Parathyroid adenoma (tissue), 2 donors: ENCODE measurements around the gene TM7SF2.

Experiments used
- H2AFZ ChIP-seq: fragments of 300-600 bp; sonication (generic); one replicate; pipeline ENCODE4 v1.7.0; 2017; ENCODE audit warnings: antibody characterized with exemption, mild to moderate bottlenecking
- H3K27ac ChIP-seq: fragments of 300-600 bp; sonication (generic); one replicate; pipeline ENCODE4 v1.7.0; 2017
- H3K27me3 ChIP-seq: fragments of 300-600 bp; sonication (generic); one replicate; pipeline ENCODE4 v1.7.0; 2017; ENCODE audit warnings: low read length; ENCODE audit not compliant: control insufficient read depth, insufficient read depth
- H3K36me3 ChIP-seq: fragments of 300-600 bp; sonication (generic); one replicate; pipeline ENCODE4 v1.7.0; 2017; ENCODE audit warnings: low read length; ENCODE audit not compliant: control insufficient read depth, insufficient read depth
- H3K4me1 ChIP-seq: fragments of 300-600 bp; sonication (generic); one replicate; pipeline ENCODE4 v1.7.0; 2017; ENCODE audit warnings: control low read depth
- H3K4me2 ChIP-seq: fragments of 300-600 bp; sonication (generic); one replicate; pipeline ENCODE4 v1.7.0; 2017; ENCODE audit warnings: low read length
- H3K4me3 ChIP-seq: fragments of 300-600 bp; sonication (generic); one replicate; pipeline ENCODE4 v1.7.0; 2017; ENCODE audit warnings: low read depth, low read length
- H3K79me2 ChIP-seq: fragments of 300-600 bp; sonication (generic); one replicate; pipeline ENCODE4 v1.7.0; 2017; ENCODE audit warnings: control low read depth
- H3K9ac ChIP-seq: fragments of 300-600 bp; sonication (generic); one replicate; pipeline ENCODE4 v1.7.0; 2017; ENCODE audit warnings: mild to moderate bottlenecking
- H3K9me3 ChIP-seq: fragments of 300-600 bp; sonication (generic); one replicate; pipeline ENCODE4 v1.7.0; 2017; ENCODE audit warnings: low read length; ENCODE audit not compliant: control insufficient read depth
- TF ChIP-seq, protein P1 (sequence below): fragments of 300-600 bp; sonication (generic); IDR thresholded peaks from one replicate; pipeline ENCODE4 v1.7.0; 2017; ENCODE audit warnings: antibody characterized with exemption, mild to moderate bottlenecking
- donor health status: primary hyperparathyroidism.

The TM7SF2 gene

GRCh38 chr11:65124480-65125196 lies 13.0 kb downstream of the TM7SF2 start:
- Histone ChIP-seq H3K27me3 (no peaks in the 10 kb centered on the region), H3K27ac (no peak overlapping the region), H3K4me1 (peaks cover 3% of the 10 kb centered on the region), H3K4me2 (no peak overlapping the region), H3K9ac (no peak overlapping the region), H3K9me3 (no peaks in the 10 kb centered on the region), H3K36me3 (no peaks in the 10 kb centered on the region), H3K4me3 (no peak overlapping the region), H2AFZ (no peak overlapping the region), H3K79me2 (peaks cover 9% of the 10 kb centered on the region)
- TF ChIP-seq, protein P1, sequence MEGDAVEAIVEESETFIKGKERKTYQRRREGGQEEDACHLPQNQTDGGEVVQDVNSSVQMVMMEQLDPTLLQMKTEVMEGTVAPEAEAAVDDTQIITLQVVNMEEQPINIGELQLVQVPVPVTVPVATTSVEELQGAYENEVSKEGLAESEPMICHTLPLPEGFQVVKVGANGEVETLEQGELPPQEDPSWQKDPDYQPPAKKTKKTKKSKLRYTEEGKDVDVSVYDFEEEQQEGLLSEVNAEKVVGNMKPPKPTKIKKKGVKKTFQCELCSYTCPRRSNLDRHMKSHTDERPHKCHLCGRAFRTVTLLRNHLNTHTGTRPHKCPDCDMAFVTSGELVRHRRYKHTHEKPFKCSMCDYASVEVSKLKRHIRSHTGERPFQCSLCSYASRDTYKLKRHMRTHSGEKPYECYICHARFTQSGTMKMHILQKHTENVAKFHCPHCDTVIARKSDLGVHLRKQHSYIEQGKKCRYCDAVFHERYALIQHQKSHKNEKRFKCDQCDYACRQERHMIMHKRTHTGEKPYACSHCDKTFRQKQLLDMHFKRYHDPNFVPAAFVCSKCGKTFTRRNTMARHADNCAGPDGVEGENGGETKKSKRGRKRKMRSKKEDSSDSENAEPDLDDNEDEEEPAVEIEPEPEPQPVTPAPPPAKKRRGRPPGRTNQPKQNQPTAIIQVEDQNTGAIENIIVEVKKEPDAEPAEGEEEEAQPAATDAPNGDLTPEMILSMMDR, result no peak

DNA sequence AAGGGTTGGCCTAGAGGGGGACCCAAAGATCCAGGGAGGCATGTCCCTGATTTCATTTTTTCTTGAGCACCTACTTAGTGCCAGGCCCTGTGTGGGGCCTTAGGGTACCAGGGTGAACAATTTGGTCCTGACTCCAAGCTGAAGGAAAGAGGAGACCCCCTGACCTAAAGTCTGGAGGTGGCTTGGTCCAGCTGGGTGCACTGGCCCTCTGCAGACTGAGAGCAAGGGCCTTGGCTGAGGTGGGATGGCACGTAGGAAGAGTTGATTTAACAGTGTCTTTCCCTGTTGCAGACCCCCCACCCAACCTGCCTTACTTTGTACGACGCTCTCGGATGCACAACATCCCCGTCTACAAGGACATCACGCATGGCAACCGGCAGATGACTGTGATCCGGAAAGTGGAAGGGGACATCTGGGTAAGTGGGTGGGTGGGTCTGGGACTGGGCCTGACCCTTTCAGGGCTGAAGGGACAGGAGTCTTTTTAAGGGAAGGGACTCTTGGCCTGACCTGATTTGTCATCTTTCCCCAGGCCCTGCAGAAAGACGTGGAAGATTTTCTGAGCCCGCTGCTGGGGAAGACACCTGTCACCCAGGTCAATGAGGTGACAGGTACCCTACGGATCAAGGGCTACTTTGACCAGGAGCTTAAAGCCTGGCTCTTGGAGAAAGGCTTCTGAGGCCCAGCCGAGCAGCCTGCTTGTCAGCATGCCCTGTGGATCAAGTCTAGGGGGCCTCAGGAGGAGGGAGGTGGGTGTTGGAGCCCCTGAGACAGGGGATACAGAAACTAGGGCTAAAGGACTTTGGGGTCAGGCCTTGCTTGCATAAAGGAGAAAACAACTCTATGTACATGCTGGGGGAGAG lies 13.8 kb downstream of the TM7SF2 start:
- TF ChIP-seq, protein P1, result no peak
- H3K79me2 ChIP-seq, result peaks cover 9% of the 10 kb centered on the region
- no peaks in the 10 kb centered on the region for H3K36me3 ChIP-seq
- H3K4me3 ChIP-seq, result no peak overlapping the region
- no peak overlapping the region for H3K27ac ChIP-seq
- no peaks in the 10 kb centered on the region for H3K9me3 ChIP-seq
- no peak overlapping the region for H3K9ac ChIP-seq
- peaks cover 3% of the 10 kb centered on the region for H3K4me1 ChIP-seq
- no peak overlapping the region for H2AFZ ChIP-seq
- no peak overlapping the region for H3K4me2 ChIP-seq
- H3K27me3 ChIP-seq, result no peaks in the 10 kb centered on the region

DNA sequence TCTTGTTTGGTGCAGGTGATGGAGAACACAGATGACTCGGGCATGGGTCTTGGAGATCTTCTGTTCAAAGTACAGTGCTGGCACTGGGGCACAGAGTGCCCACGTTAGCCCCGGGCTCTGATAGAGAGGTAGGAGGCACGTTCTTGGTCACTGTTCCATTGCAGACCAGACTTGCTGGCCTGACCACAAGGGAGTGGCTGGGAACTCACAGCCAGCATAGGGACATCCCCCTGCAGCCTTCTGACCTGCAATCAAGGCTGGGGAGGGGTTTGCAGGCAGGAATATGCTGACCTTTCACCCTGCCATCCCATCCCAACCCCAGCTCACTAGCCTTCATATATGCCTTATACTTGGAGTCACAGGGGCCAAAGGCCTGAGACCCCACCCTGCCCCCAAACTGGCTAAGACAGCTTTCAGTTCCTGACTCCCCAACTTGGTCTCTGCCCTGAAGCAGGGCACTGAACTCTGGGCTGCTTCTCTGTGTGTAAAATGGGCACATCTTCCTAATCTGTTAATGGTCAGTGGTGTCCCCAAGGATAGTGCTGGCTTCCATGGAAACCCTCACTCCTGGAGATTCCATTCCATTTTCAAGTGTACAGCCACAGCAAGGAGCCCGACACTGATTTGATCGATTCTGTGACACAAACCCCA lies 15.1 kb downstream of the TM7SF2 start:
- TF ChIP-seq, protein P1, result no peak
- Histone ChIP-seq H3K36me3 (no peaks in the 10 kb centered on the region), H2AFZ (no peak overlapping the region)

DNA sequence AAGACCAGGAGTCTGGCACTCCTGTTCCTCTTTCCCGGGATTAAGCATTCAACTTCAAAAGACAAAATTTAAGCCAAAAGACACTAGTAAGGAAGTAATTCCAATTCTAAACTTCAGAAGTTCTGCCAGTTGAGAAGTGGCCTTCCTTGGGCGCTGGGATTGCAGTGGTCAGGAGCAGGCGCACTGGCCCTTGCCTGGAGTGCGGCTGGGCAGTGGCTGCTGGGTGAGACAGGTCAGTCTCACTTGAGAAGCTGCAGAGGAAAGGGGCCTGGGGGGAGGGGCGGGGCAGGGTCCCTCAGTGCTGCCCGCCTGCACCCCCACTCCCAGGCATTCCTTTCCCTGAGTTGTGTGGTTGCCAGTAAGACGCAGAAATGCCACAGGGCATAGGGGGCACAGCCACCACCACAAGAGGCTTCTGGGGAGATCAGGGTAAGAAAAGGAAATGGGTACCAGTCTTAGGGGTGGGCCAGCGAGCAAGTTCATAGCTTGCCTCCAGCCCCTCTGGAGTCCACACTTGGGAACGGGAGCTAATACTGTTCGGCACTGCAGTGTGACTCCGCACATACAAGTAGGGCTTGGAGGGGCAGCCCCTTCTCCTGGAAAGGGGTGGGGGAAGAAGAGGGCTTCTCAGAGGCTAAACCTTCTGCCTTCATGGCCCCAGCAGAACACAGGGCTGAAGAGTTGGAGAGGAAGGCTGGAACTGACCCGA lies 16.0 kb downstream of the TM7SF2 start:
- H3K4me2 ChIP-seq, result no peak overlapping the region
- no peak overlapping the region for H3K27ac ChIP-seq
- no peaks in the 10 kb centered on the region for H3K79me2 ChIP-seq
- H3K4me3 ChIP-seq, result no peak overlapping the region
- no peaks in the 10 kb centered on the region for H3K4me1 ChIP-seq
- H3K36me3 ChIP-seq, result no peaks in the 10 kb centered on the region
- no peak overlapping the region for H3K9ac ChIP-seq
- TF ChIP-seq, protein P1, result no peak
- no peaks in the 10 kb centered on the region for H3K27me3 ChIP-seq
- H2AFZ ChIP-seq, result no peak overlapping the region
- no peaks in the 10 kb centered on the region for H3K9me3 ChIP-seq

More for the DNA sequence above, 15.1 kb downstream of the TM7SF2 start:
- H3K9me3 ChIP-seq, result no peaks in the 10 kb centered on the region
- H3K4me3 ChIP-seq, result no peak overlapping the region
- H3K9ac ChIP-seq, result no peak overlapping the region
- no peak overlapping the region for H3K4me2 ChIP-seq
- no peaks in the 10 kb centered on the region for H3K27me3 ChIP-seq
- no peak overlapping the region for H3K27ac ChIP-seq
- H3K79me2 ChIP-seq, result peaks cover 2% of the 10 kb centered on the region
- no peaks in the 10 kb centered on the region for H3K4me1 ChIP-seq
